ENCODE data around the gene SORBS1. TPM values are rescaled to one million over a fixed set of nuclear protein-coding genes. Genes with fewer than 3 reads are reported as not detected.

Gene SORBS1
- polyA plus RNA-seq, 1 experiment, result 0.40 TPM

- ChIA-PET POLR2A (no interaction called here), CTCF (interaction anchor here (0.9 to 11.8 kb wide), 10 partner anchors 10 to 974 kb away, joined by 3 to 166 read pairs (median 8); partner anchors contain the start of gene TCTN3)
- DNase-seq (ENCODE audit: low read depth, low spot score), result no peak
- no peak overlapping the region for H3K4me3 ChIP-seq (ENCODE audit: low read depth, low read length)
- TF ChIP-seq CTCF (IDR thresholded peaks at IDR 0.05; ENCODE audit: low read depth, low read length), result no peak
- H3K27ac ChIP-seq (ENCODE audit: low read depth, low read length), result no peak overlapping the region
- H3K27me3 ChIP-seq (ENCODE audit: control insufficient read depth, insufficient read depth, low read length), result no peaks in the 10 kb centered on the region
- no peaks in the 10 kb centered on the region for H3K9me3 ChIP-seq (ENCODE audit: control insufficient read depth, insufficient read depth, low read length)
Measured at GRCh38 chr10:95602382-95602781, 41.2 kb upstream of the SORBS1 start.

- no peaks in the 10 kb centered on the region for H3K9me3 ChIP-seq (ENCODE audit: control insufficient read depth, insufficient read depth, low read length)
- peak; percentile 98 for TF ChIP-seq CTCF (IDR thresholded peaks at IDR 0.05; ENCODE audit: low read depth, low read length)
- no peak overlapping the region for H3K27ac ChIP-seq (ENCODE audit: low read depth, low read length)
- POLR2A ChIA-PET, result no interaction called here
- CTCF ChIA-PET, result interaction anchor here (0.5 to 11.8 kb wide), 25 partner anchors 12 to 973 kb away, joined by 3 to 166 read pairs (median 4); no protein-coding TSS in a partner anchor
- DNase-seq (ENCODE audit: low read depth, low spot score), result peak; percentile 70
- H3K27me3 ChIP-seq (ENCODE audit: control insufficient read depth, insufficient read depth, low read length), result no peaks in the 10 kb centered on the region
- H3K4me3 ChIP-seq (ENCODE audit: low read depth, low read length), result no peak overlapping the region
Measured at GRCh38 chr10:95601116-95601719, 40.0 kb upstream of the SORBS1 start.

- H3K27ac ChIP-seq (ENCODE audit: low read depth, low read length), result no peak overlapping the region
- H3K9me3 ChIP-seq (ENCODE audit: control insufficient read depth, insufficient read depth, low read length), result no peaks in the 10 kb centered on the region
- DNase-seq (ENCODE audit: low read depth, low spot score), result no peak
- H3K27me3 ChIP-seq (ENCODE audit: control insufficient read depth, insufficient read depth, low read length), result no peaks in the 10 kb centered on the region
- H3K4me3 ChIP-seq (ENCODE audit: low read depth, low read length), result no peak overlapping the region
- POLR2A ChIA-PET, result no interaction called here
- CTCF ChIA-PET, result interaction anchor here (0.8 to 11.8 kb wide), 10 partner anchors 14 to 637 kb away, joined by 3 to 166 read pairs (median 4); no protein-coding TSS in a partner anchor
- TF ChIP-seq CTCF (IDR thresholded peaks at IDR 0.05; ENCODE audit: low read depth, low read length), result no peak
Measured at GRCh38 chr10:95600158-95600557, 39.0 kb upstream of the SORBS1 start.

GRCh38 chr10:95597788-95598187 is 36.6 kb upstream of the SORBS1 start:
- no peak for TF ChIP-seq CTCF (IDR thresholded peaks at IDR 0.05; ENCODE audit: low read depth, low read length)
- no peak for DNase-seq (ENCODE audit: low read depth, low spot score)
- CTCF ChIA-PET, result interaction anchor here (1.2 to 11.8 kb wide), 3 partner anchors 19 to 224 kb away, joined by 4 to 166 read pairs (median 24); no protein-coding TSS in a partner anchor
- Histone ChIP-seq H3K27ac (ENCODE audit: low read depth, low read length) (no peak overlapping the region), H3K4me3 (ENCODE audit: low read depth, low read length) (no peak overlapping the region), H3K27me3 (ENCODE audit: control insufficient read depth, insufficient read depth, low read length) (no peaks in the 10 kb centered on the region), H3K9me3 (ENCODE audit: control insufficient read depth, insufficient read depth, low read length) (no peaks in the 10 kb centered on the region)
- POLR2A ChIA-PET, result no interaction called here

- Histone ChIP-seq H3K27me3 (ENCODE audit: control insufficient read depth, insufficient read depth, low read length) (no peaks in the 10 kb centered on the region), H3K9me3 (ENCODE audit: control insufficient read depth, insufficient read depth, low read length) (no peaks in the 10 kb centered on the region), H3K27ac (ENCODE audit: low read depth, low read length) (no peak overlapping the region), H3K4me3 (ENCODE audit: low read depth, low read length) (no peak overlapping the region)
- DNase-seq (ENCODE audit: low read depth, low spot score), result no peak
- TF ChIP-seq CTCF (IDR thresholded peaks at IDR 0.05; ENCODE audit: low read depth, low read length), result no peak
- ChIA-PET CTCF (interaction anchor here (3.2 kb wide), 1 partner anchor 13 kb away, joined by 15 read pairs; no protein-coding TSS in a partner anchor), POLR2A (no interaction called here)
Measured at GRCh38 chr10:95588025-95588424, 26.9 kb upstream of the SORBS1 start.
